Measurements from ENCODE around the gene NAA10. TPM values are rescaled to one million over a fixed set of nuclear protein-coding genes. Genes with fewer than 3 reads are reported as not detected.
"Not testable (repeated sequence)": the region's sequence is repeated elsewhere in the genome, so short reads cannot be mapped to it uniquely, and the experiment has no call there.

NAA10 gene
- total RNA-seq (70.0 TPM), polyA plus RNA-seq (10 to 100 TPM; 72.4 to 99.8 (median 82.3) TPM)

DNA sequence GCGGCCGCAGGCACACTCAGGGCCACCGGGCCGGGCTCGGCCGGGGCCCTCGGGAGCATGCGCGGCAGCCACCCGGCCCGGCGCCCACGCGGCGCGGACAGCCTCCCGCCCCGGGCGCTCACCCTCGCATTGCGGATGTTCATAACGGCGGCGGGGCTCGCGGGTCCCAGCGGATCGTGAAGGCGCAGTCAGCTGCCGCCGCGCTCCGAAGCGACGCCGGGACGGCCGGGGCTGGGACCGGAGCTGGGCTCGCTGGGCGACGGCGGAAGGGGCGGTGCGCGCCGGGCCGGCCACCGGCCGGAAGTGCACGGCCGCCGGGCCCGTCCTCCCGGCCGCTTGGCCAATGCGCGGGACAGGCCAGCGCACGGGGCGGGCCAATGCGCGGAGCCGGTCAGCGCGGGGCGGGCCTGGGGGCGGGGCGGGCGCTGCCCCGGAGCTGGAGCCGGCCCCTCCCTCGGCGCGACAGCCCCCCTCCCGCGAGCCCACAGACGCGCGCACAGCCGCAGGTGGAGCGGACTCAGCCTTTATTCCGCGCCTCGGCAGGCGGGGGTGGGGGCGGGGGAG, at the start of gene NAA10:
TSS of gene NAA10 (minus strand) at position 276 of the 564 bp plus-strand sequence. CDS start at position 143, 133 bp downstream.
- Mint-ChIP-seq H3K27ac (peak within 1 kb of the TSS; percentile 42 to 86 (median 79)), H3K36me3 (peaks cover 6% of the 10 kb centered on the region), H3K9me3 (no peaks in the 10 kb centered on the region), H3K4me3 (peak within 1 kb of the TSS; percentile 88 to 95 (median 92)), H3K4me1 (peaks cover 0 to 42% (median 12%) of the 10 kb centered on the region in 4 donors), H3K27me3 (no peaks in the 10 kb centered on the region)
- Histone ChIP-seq H3K4me1 (ENCODE audit: control insufficient read depth, insufficient read depth, low read length, poor library complexity, severe bottlenecking) (peaks cover 9% of the 10 kb centered on the region), H3K36me3 (ENCODE audit: control insufficient read depth, insufficient read depth, low read length) (peaks cover 2% of the 10 kb centered on the region), H3K27ac (ENCODE audit: insufficient read depth, low read length, poor library complexity, severe bottlenecking) (peak within 1 kb of the TSS; percentile 41), H3K9me3 (ENCODE audit: control insufficient read depth in 2 of 2, low read length in 2 of 2) (no peaks in the 10 kb centered on the region), H3K27me3 (ENCODE audit: control insufficient read depth, insufficient read depth, low read length) (no peaks in the 10 kb centered on the region), H3K4me3 (ENCODE audit: low read depth, low read length) (peak within 1 kb of the TSS; percentile 61)
- peak; percentile 44 to 71 (median 57) for DNase-seq
- ATAC-seq (ENCODE audit: low read depth in 2 of 2) = peak; percentile 70 to 75

DNA sequence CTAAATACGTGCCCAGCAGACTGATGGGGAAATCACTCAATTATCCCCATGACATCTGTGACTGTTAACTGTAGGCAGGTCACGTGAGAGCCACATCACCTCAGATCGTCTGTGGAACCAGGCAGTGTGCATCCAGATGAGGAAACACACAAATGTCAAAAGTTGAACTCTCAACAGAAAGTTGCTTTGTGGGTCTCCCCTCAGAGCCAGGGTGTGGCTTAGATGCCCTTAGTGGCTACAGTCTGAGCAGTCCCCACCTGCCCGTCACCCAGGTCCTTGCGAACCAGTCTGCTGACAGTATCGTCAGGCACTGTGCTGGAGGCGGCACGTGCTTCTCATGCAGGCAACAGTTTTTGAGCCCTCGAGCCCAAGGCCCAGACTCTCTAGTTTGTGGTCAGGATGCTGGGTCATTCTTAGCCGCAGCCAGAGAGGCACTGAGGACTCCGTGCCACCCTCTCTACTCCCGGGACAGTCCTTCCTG, 48.5 kb upstream of the NAA10 start:
- peak overlapping the region; percentile 94 to 98 (median 96) for H3K27ac Mint-ChIP-seq
- no peaks in the 10 kb centered on the region for H3K36me3 Mint-ChIP-seq
- H3K27me3 Mint-ChIP-seq = no peaks in the 10 kb centered on the region
- no peak for ATAC-seq (ENCODE audit: low read depth in 2 of 2)
- H3K27me3 ChIP-seq (ENCODE audit: control insufficient read depth, insufficient read depth, low read length) = no peaks in the 10 kb centered on the region
- H3K27ac ChIP-seq (ENCODE audit: insufficient read depth, low read length, poor library complexity, severe bottlenecking) = peak overlapping the region; percentile 83
- no peak overlapping the region for H3K4me3 ChIP-seq (ENCODE audit: low read depth, low read length)
- no peak for DNase-seq
- H3K4me3 Mint-ChIP-seq = peak overlapping the region; percentile 15 to 81 (median 65)
- H3K9me3 ChIP-seq (ENCODE audit: control insufficient read depth in 2 of 2, low read length in 2 of 2) = no peaks in the 10 kb centered on the region
- H3K4me1 ChIP-seq (ENCODE audit: control insufficient read depth, insufficient read depth, low read length, poor library complexity, severe bottlenecking) = peaks cover 47% of the 10 kb centered on the region
- no peaks in the 10 kb centered on the region for H3K9me3 Mint-ChIP-seq
- peaks cover 0 to 58% (median 12%) of the 10 kb centered on the region in 4 donors for H3K4me1 Mint-ChIP-seq
- H3K36me3 ChIP-seq (ENCODE audit: control insufficient read depth, insufficient read depth, low read length) = no peaks in the 10 kb centered on the region

DNA sequence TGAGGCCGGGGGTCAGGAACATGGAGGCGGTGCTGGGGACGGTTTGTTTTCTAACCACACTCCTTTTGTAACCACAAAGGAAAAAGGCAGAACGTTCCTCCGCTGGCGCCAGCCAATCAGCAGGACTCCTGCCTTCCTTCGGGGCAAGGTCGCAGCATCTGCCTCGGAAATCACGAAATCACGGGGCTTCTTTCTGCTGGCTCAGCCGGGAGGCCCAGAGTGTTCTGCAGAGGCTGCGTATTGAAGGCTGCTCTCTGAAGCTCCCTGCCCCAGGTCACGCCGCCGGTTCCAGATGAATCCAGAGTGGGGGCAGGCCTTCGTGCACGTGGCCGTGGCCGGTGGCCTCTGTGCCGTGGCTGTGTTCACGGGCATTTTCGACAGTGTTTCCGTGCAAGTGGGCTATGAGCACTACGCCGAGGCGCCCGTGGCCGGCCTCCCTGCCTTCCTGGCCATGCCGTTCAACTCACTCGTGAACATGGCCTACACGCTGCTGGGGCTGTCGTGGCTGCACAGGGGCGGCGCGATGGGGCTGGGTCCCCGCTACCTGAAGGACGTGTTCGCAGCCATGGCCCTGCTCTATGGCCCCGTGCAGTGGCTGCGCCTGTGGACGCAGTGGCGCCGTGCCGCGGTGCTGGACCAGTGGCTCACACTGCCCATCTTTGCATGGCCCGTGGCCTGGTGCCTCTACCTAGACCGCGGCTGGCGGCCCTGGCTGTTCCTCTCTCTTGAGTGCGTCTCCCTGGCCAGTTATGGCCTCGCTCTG, 47.1 kb upstream of the NAA10 start:
- Mint-ChIP-seq H3K4me1 (peaks cover 1 to 57% (median 12%) of the 10 kb centered on the region in 4 donors), H3K36me3 (no peaks in the 10 kb centered on the region), H3K9me3 (peaks cover 0 to 1% (median 0%) of the 10 kb centered on the region in 7 donors), H3K4me3 (peak overlapping the region; percentile 74 to 89 (median 84)), H3K27ac (peak overlapping the region; percentile 96 to 99 (median 96)), H3K27me3 (no peaks in the 10 kb centered on the region)
- H3K27me3 ChIP-seq (ENCODE audit: control insufficient read depth, insufficient read depth, low read length) = no peaks in the 10 kb centered on the region
- H3K4me3 ChIP-seq (ENCODE audit: low read depth, low read length) = peak overlapping the region; percentile 53
- H3K9me3 ChIP-seq (ENCODE audit: control insufficient read depth in 2 of 2, low read length in 2 of 2) = no peaks in the 10 kb centered on the region
- peaks cover 47% of the 10 kb centered on the region for H3K4me1 ChIP-seq (ENCODE audit: control insufficient read depth, insufficient read depth, low read length, poor library complexity, severe bottlenecking)
- peak; percentile 44 to 82 (median 51) for DNase-seq
- no peaks in the 10 kb centered on the region for H3K36me3 ChIP-seq (ENCODE audit: control insufficient read depth, insufficient read depth, low read length)
- ATAC-seq (ENCODE audit: low read depth in 2 of 2) = peak; percentile 12 to 26
- peak overlapping the region; percentile 83 for H3K27ac ChIP-seq (ENCODE audit: insufficient read depth, low read length, poor library complexity, severe bottlenecking)

- Histone ChIP-seq H3K9me3 (ENCODE audit: control insufficient read depth in 2 of 2, low read length in 2 of 2) (no peaks in the 10 kb centered on the region), H3K27ac (ENCODE audit: insufficient read depth, low read length, poor library complexity, severe bottlenecking) (peak overlapping the region; percentile 83), H3K27me3 (ENCODE audit: control insufficient read depth, insufficient read depth, low read length) (no peaks in the 10 kb centered on the region), H3K4me1 (ENCODE audit: control insufficient read depth, insufficient read depth, low read length, poor library complexity, severe bottlenecking) (peaks cover 47% of the 10 kb centered on the region), H3K4me3 (ENCODE audit: low read depth, low read length) (peak overlapping the region; percentile 53), H3K36me3 (ENCODE audit: control insufficient read depth, insufficient read depth, low read length) (no peaks in the 10 kb centered on the region)
- no peak for DNase-seq
- H3K4me1 Mint-ChIP-seq = peaks cover 5 to 55% (median 12%) of the 10 kb centered on the region in 4 donors
- H3K27me3 Mint-ChIP-seq = no peaks in the 10 kb centered on the region
- no peaks in the 10 kb centered on the region for H3K36me3 Mint-ChIP-seq
- peak overlapping the region; percentile 96 to 99 (median 96) for H3K27ac Mint-ChIP-seq
- ATAC-seq (ENCODE audit: low read depth in 2 of 2) = no peak
- H3K4me3 Mint-ChIP-seq = peak overlapping the region; percentile 74 to 89 (median 84)
- peaks cover 0 to 3% (median 0%) of the 10 kb centered on the region in 7 donors for H3K9me3 Mint-ChIP-seq
These were observed 46.4 kb upstream of the NAA10 start for GRCh38 chrX:153981231-153981630.

DNA sequence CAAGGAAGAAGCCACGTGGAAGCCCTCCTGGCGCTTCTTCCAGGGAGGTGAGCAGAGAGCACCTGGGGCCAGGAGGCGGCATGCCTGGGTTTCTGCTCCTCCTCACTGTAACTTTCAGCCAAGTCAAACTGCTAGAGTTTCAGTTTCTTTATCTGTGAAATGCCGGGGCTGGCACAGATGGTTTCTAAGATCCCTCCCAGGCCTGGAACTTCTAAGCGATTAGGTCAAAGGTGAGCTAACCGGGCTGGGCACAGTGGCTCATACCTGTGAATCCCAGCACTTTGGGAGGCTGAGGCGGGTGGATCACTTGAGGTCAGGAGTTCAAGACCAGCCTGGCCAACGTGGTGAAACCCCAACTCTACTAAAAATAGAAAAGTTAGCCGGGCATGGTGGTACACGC, 45.6 kb upstream of the NAA10 start:
- DNase-seq (peak in 1 of 3 donors; percentile 50), ATAC-seq (ENCODE audit: low read depth in 2 of 2) (peak; percentile 65 to 67)
- H3K36me3 ChIP-seq (ENCODE audit: control insufficient read depth, insufficient read depth, low read length); H3K9me3 Mint-ChIP-seq; H3K36me3 Mint-ChIP-seq; H3K9me3 ChIP-seq (ENCODE audit: control insufficient read depth in 2 of 2, low read length in 2 of 2); H3K4me3 ChIP-seq (ENCODE audit: low read depth, low read length); H3K27me3 ChIP-seq (ENCODE audit: control insufficient read depth, insufficient read depth, low read length); H3K27me3 Mint-ChIP-seq: not testable (repeated sequence)
- H3K4me1 ChIP-seq (ENCODE audit: control insufficient read depth, insufficient read depth, low read length, poor library complexity, severe bottlenecking) = peaks cover 46% of the 10 kb centered on the region
- H3K27ac ChIP-seq (ENCODE audit: insufficient read depth, low read length, poor library complexity, severe bottlenecking) = peak overlapping the region; percentile 83
- Mint-ChIP-seq H3K27ac (peak overlapping the region; percentile 95 to 99 (median 96)), H3K4me3 (peak overlapping the region; percentile 79 to 93 (median 85)), H3K4me1 (peaks cover 5 to 53% (median 13%) of the 10 kb centered on the region in 4 donors)

DNA sequence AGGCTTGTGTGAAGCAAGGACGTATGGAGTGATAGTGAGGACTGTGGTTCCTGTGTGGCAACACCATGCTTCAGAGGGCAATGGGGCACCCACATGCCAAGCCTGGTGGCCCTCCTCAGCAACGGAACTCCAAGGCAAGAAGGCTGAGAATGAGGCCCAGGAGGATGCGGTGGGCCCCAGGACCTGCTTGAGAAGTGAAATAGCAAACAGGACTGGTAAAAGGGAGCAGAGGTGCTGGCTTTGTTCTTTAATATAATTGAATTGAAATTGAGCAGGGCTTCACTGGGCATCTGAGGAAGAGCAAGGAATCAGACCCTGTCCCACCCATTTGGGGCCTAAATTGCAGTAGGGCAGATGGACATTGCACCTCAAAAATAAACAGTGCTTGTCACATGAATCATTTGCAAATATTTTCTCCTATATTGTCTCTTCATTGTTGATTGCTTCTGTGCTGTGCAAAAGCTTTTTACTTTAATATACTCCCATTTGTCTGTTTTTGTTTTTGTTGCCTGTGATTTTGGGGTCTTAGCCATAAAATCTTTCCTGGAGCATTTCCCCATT, 40.0 kb upstream of the NAA10 start:
- Mint-ChIP-seq H3K9me3 (peaks cover 0 to 3% (median 0%) of the 10 kb centered on the region in 7 donors), H3K4me3 (peak overlapping the region; percentile 32 to 89 (median 52)), H3K27ac (peak overlapping the region; percentile 73 to 95 (median 85)), H3K36me3 (no peaks in the 10 kb centered on the region), H3K27me3 (peaks cover 4% of the 10 kb centered on the region), H3K4me1 (peaks cover 0 to 27% (median 7%) of the 10 kb centered on the region in 4 donors)
- Histone ChIP-seq H3K9me3 (ENCODE audit: control insufficient read depth in 2 of 2, low read length in 2 of 2) (no peaks in the 10 kb centered on the region), H3K4me3 (ENCODE audit: low read depth, low read length) (no peak overlapping the region), H3K27ac (ENCODE audit: insufficient read depth, low read length, poor library complexity, severe bottlenecking) (peak overlapping the region; percentile 97), H3K27me3 (ENCODE audit: control insufficient read depth, insufficient read depth, low read length) (no peaks in the 10 kb centered on the region), H3K4me1 (ENCODE audit: control insufficient read depth, insufficient read depth, low read length, poor library complexity, severe bottlenecking) (peaks cover 18% of the 10 kb centered on the region), H3K36me3 (ENCODE audit: control insufficient read depth, insufficient read depth, low read length) (no peaks in the 10 kb centered on the region)
- ATAC-seq (ENCODE audit: low read depth in 2 of 2) = no peak
- no peak for DNase-seq

DNA sequence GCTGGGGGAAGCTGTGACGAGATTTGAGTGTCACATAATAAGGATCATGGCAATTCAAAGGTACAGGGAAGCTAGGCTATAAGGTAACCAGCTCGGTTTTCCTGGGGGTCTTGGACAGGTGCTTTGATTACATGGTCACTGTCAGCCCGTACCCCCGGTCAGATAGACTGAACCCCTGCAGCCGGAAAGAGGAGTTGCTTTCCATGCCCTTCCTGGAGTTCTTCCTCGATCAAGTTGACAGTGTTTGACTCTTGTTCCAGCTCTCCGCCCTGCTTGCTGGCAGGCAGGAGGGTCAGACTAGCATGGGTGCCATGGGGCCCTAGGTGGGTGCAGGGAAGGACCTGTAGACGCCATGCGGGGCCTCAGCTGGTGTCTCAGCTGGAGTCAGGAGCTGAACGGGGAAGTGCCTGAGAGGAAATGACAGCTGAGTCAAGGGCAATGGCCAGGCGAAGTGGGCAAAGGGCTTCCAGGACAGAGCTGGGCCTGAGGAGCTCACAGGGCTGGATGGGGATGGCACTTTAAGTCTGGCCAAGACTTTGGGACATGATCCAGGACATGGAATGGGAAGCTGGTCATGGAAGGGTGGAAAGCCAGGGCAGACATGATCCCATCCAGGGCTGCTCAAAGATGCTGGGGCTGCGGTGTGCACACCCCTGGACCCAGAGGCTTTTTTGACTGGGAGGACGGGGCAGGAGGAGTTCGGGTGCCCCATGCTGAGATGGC, 39.3 kb upstream of the NAA10 start:
- peaks cover 4% of the 10 kb centered on the region for H3K27me3 Mint-ChIP-seq
- DNase-seq = no peak
- no peaks in the 10 kb centered on the region for H3K36me3 ChIP-seq (ENCODE audit: control insufficient read depth, insufficient read depth, low read length)
- H3K4me3 Mint-ChIP-seq = peak overlapping the region; percentile 1 to 89 (median 56)
- peak overlapping the region; percentile 73 to 95 (median 95) for H3K27ac Mint-ChIP-seq
- peaks cover 0 to 32% (median 7%) of the 10 kb centered on the region in 4 donors for H3K4me1 Mint-ChIP-seq
- peaks cover 24% of the 10 kb centered on the region for H3K4me1 ChIP-seq (ENCODE audit: control insufficient read depth, insufficient read depth, low read length, poor library complexity, severe bottlenecking)
- H3K4me3 ChIP-seq (ENCODE audit: low read depth, low read length) = peak overlapping the region; percentile 83
- H3K27ac ChIP-seq (ENCODE audit: insufficient read depth, low read length, poor library complexity, severe bottlenecking) = peak overlapping the region; percentile 97
- H3K36me3 Mint-ChIP-seq = peaks cover 4% of the 10 kb centered on the region
- no peak for ATAC-seq (ENCODE audit: low read depth in 2 of 2)
- H3K27me3 ChIP-seq (ENCODE audit: control insufficient read depth, insufficient read depth, low read length) = no peaks in the 10 kb centered on the region
- H3K9me3 ChIP-seq (ENCODE audit: control insufficient read depth in 2 of 2, low read length in 2 of 2) = no peaks in the 10 kb centered on the region
- H3K9me3 Mint-ChIP-seq = peaks cover 0 to 4% (median 0%) of the 10 kb centered on the region in 7 donors
